Colonic mucosa (tissue), 4 donors: ENCODE results near the gene DLGAP1. TPM values are rescaled to one million over a fixed set of nuclear protein-coding genes. Genes with fewer than 3 reads are reported as not detected.

Source experiments
- DNase-seq: peaks from one replicate; pipeline ENCODE4 v3.0.0-alpha.2; 2020
- H3K27ac ChIP-seq: fragments of 200-600 bp; one replicate; pipeline ENCODE4 v1.8.0; 2021
- H3K27me3 ChIP-seq: fragments of 200-600 bp; one replicate; pipeline ENCODE4 v1.8.0; 2021
- H3K36me3 ChIP-seq: fragments of 200-600 bp; one replicate; pipeline ENCODE4 v1.8.0; 2021
- H3K4me1 ChIP-seq: fragments of 200-600 bp; one replicate; pipeline ENCODE4 v1.8.0; 2021; ENCODE audit warnings: mild to moderate bottlenecking
- H3K4me3 ChIP-seq: fragments of 200-600 bp; one replicate; pipeline ENCODE4 v1.8.0; 2021
- H3K9ac ChIP-seq, 2 donors: one replicate each; pipeline ENCODE4 v1.7.0; 2013; ENCODE audit warnings: control low read depth in 2 of 2, low read depth in 2 of 2, low read length in 2 of 2
- H3K9me3 ChIP-seq: fragments of 200-600 bp; one replicate; pipeline ENCODE4 v1.8.0; 2021
- CTCF ChIP-seq: fragments of 200-600 bp; IDR thresholded peaks from one replicate; pipeline ENCODE4 v1.8.0; 2022; ENCODE audit warnings: antibody characterized with exemption, mild to moderate bottlenecking
- intact Hi-C: fragments of 100-400 bp; cut with DNase I; formaldehyde crosslinking; loops from one replicate; pipeline ENCODE4 v1.14.1; 2022
- total RNA-seq, 2 donors: library from RNA; stranded (reverse); fragmentation: NEBNext Ultra II Directional in 1 of 2; extraction: Animal tissue kit (Norgen Biotek cat#: 25700) in 1 of 2; gene quantifications; one replicate each; pipeline ENCODE4 v1.2.1, GENCODE V29; 2021
- donor health status: healthy.
- donor health status: DM: no; HTN: no; CAD: no.
- donor health status: DM: no; HTN: no; CAD: no.

DLGAP1 gene
- total RNA-seq, 2 donors from 2014 or later: 0.25 to 0.50 TPM

- DNase-seq: no peak
- H3K27ac ChIP-seq: no peak overlapping the region
These were observed 16.2 kb downstream of the DLGAP1 start for GRCh38 chr18:4438938-4439337.

GRCh38 chr18:4433717-4434116, 21.4 kb downstream of the DLGAP1 start:
- no peaks in the 10 kb centered on the region for H3K4me1 ChIP-seq
- intact Hi-C loops: no loop called here
- H3K9ac ChIP-seq: no peak overlapping the region
- DNase-seq: no peak
- no peaks in the 10 kb centered on the region for H3K27me3 ChIP-seq
- no peak overlapping the region for H3K4me3 ChIP-seq
- no peak for TF ChIP-seq CTCF
- no peak overlapping the region for H3K27ac ChIP-seq
- H3K9me3 ChIP-seq: no peaks in the 10 kb centered on the region
- no peaks in the 10 kb centered on the region for H3K36me3 ChIP-seq

More at GRCh38 chr18:4438938-4439337, 16.2 kb downstream of the DLGAP1 start:
- no peaks in the 10 kb centered on the region for H3K27me3 ChIP-seq
- TF ChIP-seq CTCF: no peak
- intact Hi-C loops: no loop called here
- no peaks in the 10 kb centered on the region for H3K36me3 ChIP-seq
- H3K4me3 ChIP-seq: no peak overlapping the region
- H3K4me1 ChIP-seq: no peaks in the 10 kb centered on the region
- no peaks in the 10 kb centered on the region for H3K9me3 ChIP-seq
- no peak overlapping the region for H3K9ac ChIP-seq

- TF ChIP-seq CTCF: no peak
- intact Hi-C loops: no loop called here
- DNase-seq: no peak
These were observed 24.3 kb downstream of the DLGAP1 start for GRCh38 chr18:4430836-4431235.

GRCh38 chr18:4417714-4418113, 37.4 kb downstream of the DLGAP1 start:
- no peaks in the 10 kb centered on the region for H3K9me3 ChIP-seq
- TF ChIP-seq CTCF: no peak
- no peak overlapping the region for H3K9ac ChIP-seq
- intact Hi-C loops: no loop called here
- no peaks in the 10 kb centered on the region for H3K36me3 ChIP-seq
- no peaks in the 10 kb centered on the region for H3K27me3 ChIP-seq
- no peak overlapping the region for H3K4me3 ChIP-seq
- no peak for DNase-seq
- no peak overlapping the region for H3K27ac ChIP-seq
- H3K4me1 ChIP-seq: no peaks in the 10 kb centered on the region

More at GRCh38 chr18:4430836-4431235, 24.3 kb downstream of the DLGAP1 start:
- Histone ChIP-seq H3K4me3 (no peak overlapping the region), H3K27me3 (no peaks in the 10 kb centered on the region), H3K27ac (no peak overlapping the region), H3K36me3 (no peaks in the 10 kb centered on the region), H3K9ac (no peak overlapping the region), H3K4me1 (no peaks in the 10 kb centered on the region), H3K9me3 (no peaks in the 10 kb centered on the region)

- intact Hi-C loops: no loop called here
- DNase-seq: no peak
- H3K36me3 ChIP-seq: no peaks in the 10 kb centered on the region
- no peak for TF ChIP-seq CTCF
- H3K9ac ChIP-seq: no peak overlapping the region
- H3K27ac ChIP-seq: no peak overlapping the region
- no peaks in the 10 kb centered on the region for H3K4me1 ChIP-seq
- H3K4me3 ChIP-seq: no peak overlapping the region
- H3K27me3 ChIP-seq: no peaks in the 10 kb centered on the region
- H3K9me3 ChIP-seq: no peaks in the 10 kb centered on the region
These were observed 38.1 kb downstream of the DLGAP1 start for GRCh38 chr18:4416976-4417375.

GRCh38 chr18:4412286-4412685, 42.8 kb downstream of the DLGAP1 start:
- Histone ChIP-seq H3K27ac (no peak overlapping the region), H3K4me1 (no peaks in the 10 kb centered on the region), H3K36me3 (no peaks in the 10 kb centered on the region), H3K27me3 (no peaks in the 10 kb centered on the region), H3K9me3 (no peaks in the 10 kb centered on the region), H3K9ac (no peak overlapping the region), H3K4me3 (no peak overlapping the region)
- no peak for TF ChIP-seq CTCF
- DNase-seq: no peak
- intact Hi-C loops: no loop called here
